Neural progenitor cell (in vitro differentiated cells): ENCODE data around the gene FOSB.

ENCODE experiments used
- CTCF ChIP-seq: fragments of 200-600 bp; sonication (generic); IDR thresholded peaks from 2 replicates; pipeline ENCODE4 v1.5.1; 2017; ENCODE audit warnings: antibody characterized with exemption, mild to moderate bottlenecking
- EZH2 ChIP-seq: fragments of 200-600 bp; sonication (generic); IDR thresholded peaks from 2 replicates; pipeline ENCODE4 v1.6.1; 2017; ENCODE audit warnings: antibody characterized with exemption, mild to moderate bottlenecking, moderate library complexity

- TF ChIP-seq CTCF (peak; percentile 66), EZH2 (no peak)
Observed at GRCh38 chr19:45428384-45429231, 39.2 kb upstream of the FOSB start.
